Measurements from ENCODE around the gene DPF3. TPM values are rescaled to one million over a fixed set of nuclear protein-coding genes. Genes with fewer than 3 reads are reported as not detected.

Gene DPF3
- total RNA-seq, 4 donors from 2014 or later, result 0.19 to 3.8 (median 0.58) TPM

DNA sequence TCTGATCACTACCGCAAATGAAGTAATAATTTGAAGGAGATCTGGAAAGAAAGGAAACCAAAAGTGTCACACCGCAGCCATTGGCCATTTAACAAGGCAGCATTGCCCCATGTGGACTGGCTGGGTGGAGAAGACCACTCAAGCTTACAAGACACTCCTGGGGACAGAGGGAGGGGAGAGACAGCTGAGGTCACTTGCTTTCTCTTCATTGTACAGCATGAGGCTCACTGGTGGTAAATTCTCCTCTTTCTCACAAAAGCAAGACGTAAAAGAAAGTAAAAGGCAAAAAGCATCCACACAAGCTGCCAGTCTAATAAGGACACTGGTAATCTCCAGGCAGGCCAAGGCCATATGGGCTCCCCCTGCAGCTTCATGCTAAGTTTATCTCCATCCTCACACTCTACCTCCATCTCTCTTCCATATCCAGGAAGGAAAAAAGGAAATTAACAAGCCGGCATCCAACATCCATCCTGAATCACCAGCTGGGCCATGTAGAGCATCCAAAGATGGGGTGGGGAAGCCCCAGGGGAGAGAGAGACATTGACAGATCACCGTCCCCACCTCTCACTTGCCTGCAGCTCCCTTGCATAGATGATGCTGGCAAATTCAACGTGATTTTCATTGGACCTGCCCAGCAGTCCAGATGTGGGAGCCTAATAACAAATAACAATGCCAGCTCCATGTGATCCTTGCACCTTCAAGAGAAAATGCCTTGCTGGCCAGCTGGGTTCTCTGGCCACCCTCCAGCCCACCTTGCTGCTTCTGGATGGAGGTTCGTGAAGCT lies 100.6 kb downstream of the DPF3 start:
- ATAC-seq (ENCODE audit: low FRiP score), result no peak
- TF ChIP-seq, protein P1, sequence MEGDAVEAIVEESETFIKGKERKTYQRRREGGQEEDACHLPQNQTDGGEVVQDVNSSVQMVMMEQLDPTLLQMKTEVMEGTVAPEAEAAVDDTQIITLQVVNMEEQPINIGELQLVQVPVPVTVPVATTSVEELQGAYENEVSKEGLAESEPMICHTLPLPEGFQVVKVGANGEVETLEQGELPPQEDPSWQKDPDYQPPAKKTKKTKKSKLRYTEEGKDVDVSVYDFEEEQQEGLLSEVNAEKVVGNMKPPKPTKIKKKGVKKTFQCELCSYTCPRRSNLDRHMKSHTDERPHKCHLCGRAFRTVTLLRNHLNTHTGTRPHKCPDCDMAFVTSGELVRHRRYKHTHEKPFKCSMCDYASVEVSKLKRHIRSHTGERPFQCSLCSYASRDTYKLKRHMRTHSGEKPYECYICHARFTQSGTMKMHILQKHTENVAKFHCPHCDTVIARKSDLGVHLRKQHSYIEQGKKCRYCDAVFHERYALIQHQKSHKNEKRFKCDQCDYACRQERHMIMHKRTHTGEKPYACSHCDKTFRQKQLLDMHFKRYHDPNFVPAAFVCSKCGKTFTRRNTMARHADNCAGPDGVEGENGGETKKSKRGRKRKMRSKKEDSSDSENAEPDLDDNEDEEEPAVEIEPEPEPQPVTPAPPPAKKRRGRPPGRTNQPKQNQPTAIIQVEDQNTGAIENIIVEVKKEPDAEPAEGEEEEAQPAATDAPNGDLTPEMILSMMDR (IDR thresholded peaks at IDR 0.05), result no peak
- DNase-seq (ENCODE audit: low spot score), result no peak

DNA sequence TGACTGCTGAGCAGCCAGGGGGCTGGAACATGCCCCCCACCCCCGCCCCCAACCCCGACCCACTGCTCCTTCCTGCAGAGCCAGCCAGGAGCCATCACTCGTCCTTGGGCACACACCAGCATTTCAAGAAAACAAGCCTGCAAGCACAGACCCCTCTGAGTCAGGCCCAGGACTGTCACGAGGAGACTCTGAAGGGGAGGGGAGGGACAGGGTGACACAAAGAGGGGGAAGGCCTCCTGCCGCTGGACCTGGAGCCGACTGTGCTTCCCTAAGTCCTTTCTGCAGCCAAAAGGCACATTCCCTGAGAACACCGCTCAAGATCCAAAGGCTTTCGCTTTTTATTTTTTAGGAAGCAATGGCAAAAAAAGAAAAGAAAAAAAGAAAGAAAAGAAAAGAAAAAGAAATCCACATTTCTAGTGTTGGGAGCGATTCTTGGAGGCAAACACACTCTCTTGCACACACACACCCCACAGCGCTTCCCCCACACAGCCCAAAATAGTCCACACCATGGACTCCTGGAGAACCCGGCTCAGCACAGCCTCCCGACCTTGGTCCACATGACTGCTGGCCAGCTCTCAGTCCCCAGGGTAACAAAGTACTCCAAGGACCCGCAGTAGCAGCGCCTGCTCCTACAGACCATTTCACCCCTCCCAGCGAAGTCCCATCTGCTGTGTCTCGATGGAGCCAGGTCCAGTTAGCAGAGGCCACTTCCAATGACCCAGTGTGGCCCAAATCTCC lies 101.7 kb downstream of the DPF3 start:
- ATAC-seq (ENCODE audit: low FRiP score) (no peak), DNase-seq (ENCODE audit: low spot score) (no peak)
- TF ChIP-seq, protein P1 (IDR thresholded peaks at IDR 0.05), result no peak

DNA sequence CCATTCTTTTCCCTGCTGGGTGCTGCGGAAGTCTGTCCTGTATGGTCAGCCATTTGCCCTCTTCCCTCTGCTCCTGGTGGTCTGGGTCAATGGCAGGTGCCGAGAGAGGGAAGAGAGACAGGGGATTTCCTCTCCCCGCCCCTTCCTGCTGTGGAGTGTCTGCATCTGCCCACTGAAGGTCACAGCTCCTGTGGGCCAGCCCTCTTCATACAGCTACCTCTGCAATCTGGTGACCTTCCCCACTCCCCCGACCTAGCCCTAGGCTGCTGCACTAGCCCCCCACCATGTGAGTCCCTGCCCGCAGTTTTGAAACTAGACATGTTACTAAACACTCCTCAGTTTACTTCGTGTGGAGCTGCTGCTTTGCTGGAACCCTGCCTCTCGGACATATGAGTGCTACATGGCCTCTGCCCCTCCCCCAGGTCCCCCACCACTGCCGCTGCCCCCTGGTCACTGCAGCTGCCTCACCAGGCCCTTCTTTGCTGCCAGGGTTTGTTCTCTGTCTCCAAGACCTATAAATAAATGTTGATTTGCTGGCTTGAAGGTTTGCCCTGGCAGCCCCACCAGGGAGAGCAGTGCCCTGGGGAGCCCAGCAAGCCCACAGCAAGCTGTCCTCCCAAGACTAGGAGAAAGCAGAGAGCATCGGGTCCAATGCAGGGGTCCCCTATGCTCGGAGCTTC lies 102.9 kb downstream of the DPF3 start:
- no peak for ATAC-seq (ENCODE audit: low FRiP score)
- TF ChIP-seq, protein P1 (IDR thresholded peaks at IDR 0.05), result no peak
- no peak for DNase-seq (ENCODE audit: low spot score)

DNA sequence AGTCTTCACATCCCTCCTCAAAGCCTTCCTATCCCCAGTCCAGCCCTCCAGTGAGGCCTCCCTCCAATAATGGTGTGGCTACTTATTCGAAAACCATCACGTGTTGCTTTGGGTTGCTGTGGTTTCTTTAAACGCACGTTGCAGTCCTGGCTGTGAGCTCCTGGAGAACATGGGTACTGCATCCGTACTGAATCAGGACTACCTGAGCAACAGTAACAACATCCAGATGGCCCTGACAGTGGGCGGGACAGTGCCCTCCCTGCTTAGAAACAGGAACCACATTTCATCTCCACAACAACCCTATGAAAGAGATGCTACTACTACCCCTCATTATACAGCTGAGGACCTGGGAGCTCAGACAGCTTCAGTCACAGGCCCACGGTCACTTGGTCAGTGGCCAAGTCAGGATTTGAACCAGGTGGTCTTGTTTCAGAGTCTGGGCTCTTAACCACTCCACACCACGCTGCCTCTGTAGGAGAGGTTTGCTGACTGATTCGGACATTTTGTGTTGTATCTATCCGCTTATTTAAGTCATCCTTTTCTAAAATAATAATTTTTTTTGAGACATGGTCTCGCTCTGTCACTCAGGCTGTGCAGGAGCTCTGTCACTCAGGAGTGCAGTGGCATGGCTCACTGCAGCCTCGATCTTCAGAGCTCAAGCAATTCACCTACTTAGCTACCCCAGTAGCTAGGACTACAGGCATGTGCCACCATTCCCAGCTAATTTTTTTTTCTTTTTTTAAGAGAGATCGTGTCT lies 104.8 kb downstream of the DPF3 start:
- DNase-seq (ENCODE audit: low spot score), result no peak
- no peak for ATAC-seq (ENCODE audit: low FRiP score)
- TF ChIP-seq, protein P1 (IDR thresholded peaks at IDR 0.05), result no peak

DNA sequence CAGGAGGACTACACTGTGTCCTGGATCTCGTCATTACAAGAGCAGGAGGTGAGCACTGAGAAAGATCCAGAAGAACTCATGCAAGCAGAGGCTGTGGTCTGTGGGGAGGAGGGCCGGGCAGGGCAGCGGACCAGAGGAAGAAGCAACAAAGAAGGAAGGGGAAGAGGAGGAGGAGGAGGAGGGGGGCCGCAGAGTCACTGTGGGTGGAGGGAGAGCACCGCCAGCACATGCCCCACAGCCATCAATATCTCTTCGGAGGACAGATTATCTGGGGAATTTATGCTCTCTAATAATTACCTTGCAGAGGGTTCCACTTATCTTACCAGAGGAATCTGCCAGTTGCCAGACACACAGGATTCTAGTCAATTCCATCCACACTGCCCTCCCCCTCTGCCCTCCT lies 105.6 kb downstream of the DPF3 start:
- DNase-seq (ENCODE audit: low spot score) (no peak), ATAC-seq (ENCODE audit: low FRiP score) (no peak)
- TF ChIP-seq, protein P1 (IDR thresholded peaks at IDR 0.05), result no peak

DNA sequence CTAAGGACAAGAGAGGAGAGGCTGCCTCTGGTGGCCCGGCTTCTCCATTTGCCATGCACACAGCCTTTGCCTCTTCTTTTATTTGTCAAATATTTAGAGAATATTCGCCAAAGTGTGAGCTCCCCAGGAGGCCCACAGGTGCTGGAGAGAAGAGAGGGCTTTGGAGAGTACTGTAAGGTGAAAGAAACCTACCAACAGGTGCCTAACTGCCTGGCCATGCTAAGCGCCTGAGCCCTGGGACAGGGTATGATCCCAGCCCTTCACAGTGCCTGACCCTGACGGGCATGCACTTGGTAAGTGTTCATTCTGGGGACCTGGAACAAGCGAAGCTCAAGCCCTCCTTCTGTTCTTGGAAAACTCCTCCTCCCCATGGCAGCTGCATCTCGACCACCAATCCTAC lies 106.1 kb downstream of the DPF3 start:
- DNase-seq (ENCODE audit: low spot score), result no peak
- no peak for ATAC-seq (ENCODE audit: low FRiP score)
- TF ChIP-seq, protein P1 (IDR thresholded peaks at IDR 0.05), result no peak
